Body of pancreas (tissue), 4 donors: ENCODE results near the gene BRAF. TPM values are rescaled to one million over a fixed set of nuclear protein-coding genes. Genes with fewer than 3 reads are reported as not detected.
"Not testable (repeated sequence)": the region's sequence is repeated elsewhere in the genome, so short reads cannot be mapped to it uniquely, and the experiment has no call there.

Experiments
- ATAC-seq: fragments of 150-250 bp; one replicate; pipeline ENCODE4 v1.9.1; 2016
- DNase-seq, 4 donors: peaks; one replicate each; pipeline ENCODE4 v3.0.0-alpha.2; 2019
- H3K27ac ChIP-seq, 4 donors: fragments of 200-600 bp; sonication (generic); 1 replicate in 3 of 4; 2 replicates in 1 of 4; pipeline versions ENCODE4 v1.5.1 to v1.6.1; 2016 to 2019; ENCODE audit warnings: mild to moderate bottlenecking in 1 of 4, mixed read lengths in 1 of 4, moderate library complexity in 1 of 4
- H3K27me3 ChIP-seq, 2 donors: fragments of 200-600 bp; sonication (generic); one replicate each; pipeline ENCODE4 v1.6.0; 2016; ENCODE audit warnings: mild to moderate bottlenecking in 1 of 2
- H3K36me3 ChIP-seq, 2 donors: fragments of 200-600 bp; sonication (generic); replicated peaks in 1 of 2; 2 replicates each; pipeline ENCODE4 v1.5.1; 2016; ENCODE audit warnings: low read depth in 2 of 2; ENCODE audit not compliant: insufficient read depth in 1 of 2
- H3K4me1 ChIP-seq: fragments of 200-600 bp; sonication (generic); one replicate; pipeline ENCODE4 v1.6.0; 2016
- H3K4me3 ChIP-seq, 2 donors: fragments of 200-600 bp; sonication (generic); 1 replicate in 1 of 2; 2 replicates in 1 of 2; pipeline ENCODE4 v1.5.1; 2016 to 2019
- H3K9me3 ChIP-seq, 3 donors: fragments of 200-600 bp; sonication (generic); 1 replicate in 2 of 3; 2 replicates in 1 of 3; pipeline ENCODE4 v1.5.1; 2016
- POLR2A ChIP-seq, 3 donors: fragments of 450-650 bp; IDR thresholded peaks; one replicate each; pipeline ENCODE4 v1.6.1; 2016; ENCODE audit warnings: antibody characterized with exemption in 3 of 3, mild to moderate bottlenecking in 2 of 3
- WGBS, 2 donors: methylation state at CpG; one replicate each; pipeline ENCODE4 v1.1.5; 2017; 5-methylcytosine and 5-hydroxymethylcytosine counted together
- intact Hi-C: fragments of 100-400 bp; cut with DNase I; formaldehyde crosslinking; loops from one replicate; pipeline ENCODE4 v1.15.1; 2023
- total RNA-seq, 2 donors: library from RNA; depleted of rRNA; stranded (reverse); fragments of >200 nt; gene quantifications; one replicate each; pipeline ENCODE4 v1.1.0, GENCODE V29; 2016
- TF ChIP-seq, protein P1 (sequence below), 7 experiments: fragments of 450-650 bp in 4 of 7; fragments of 200-600 bp in 3 of 7; sonication (generic) in 3 of 7; IDR thresholded peaks; one replicate each; pipeline ENCODE4 v1.5.1; 2016 to 2019; ENCODE audit warnings: antibody characterized with exemption in 7 of 7

The BRAF gene
- total RNA-seq, 2 donors from 2014 or later, result 41.9 to 51.1 TPM

DNA sequence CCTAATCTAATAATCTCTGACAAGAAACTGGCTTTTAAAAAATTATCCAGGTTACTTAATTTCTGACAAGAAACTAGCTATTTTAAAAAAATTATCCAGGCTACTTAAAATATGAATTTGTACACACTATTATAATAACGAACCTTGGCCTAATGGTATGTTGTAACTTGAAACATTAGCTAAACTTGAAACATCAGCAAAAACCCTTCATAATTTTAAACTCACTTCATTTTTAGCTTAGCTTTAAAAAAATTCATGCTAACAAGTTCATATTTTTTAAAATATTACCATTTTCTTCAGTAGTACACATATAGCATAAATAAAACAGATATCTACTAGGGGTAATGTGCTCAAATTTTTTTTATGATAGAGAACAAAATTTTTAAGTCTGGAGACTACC, 35.6 kb downstream of the BRAF start:
- no peak overlapping the region for H3K27ac ChIP-seq

DNA sequence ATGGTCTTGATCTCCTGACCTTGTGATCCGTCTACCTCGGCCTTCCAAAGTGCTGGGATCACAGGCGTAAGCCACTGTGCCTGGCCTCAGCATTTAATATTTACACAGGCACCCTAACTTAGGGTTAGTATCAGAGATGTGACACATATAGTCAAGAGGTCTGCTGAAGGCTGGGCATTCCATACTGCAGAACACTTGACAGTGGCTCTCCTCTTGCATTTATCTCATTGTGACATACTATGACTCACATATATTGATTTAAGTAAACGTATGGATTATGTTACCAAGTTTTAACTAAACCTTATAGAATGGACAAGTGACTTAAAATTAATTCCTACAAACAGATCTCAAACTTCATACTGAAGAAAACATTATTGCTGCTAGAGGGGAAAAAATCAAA, 36.6 kb downstream of the BRAF start:
- Histone ChIP-seq H3K4me3 (no peak overlapping the region), H3K9me3 (no peaks in the 10 kb centered on the region), H3K4me1 (peaks cover 39% of the 10 kb centered on the region), H3K36me3 (no peaks in the 10 kb centered on the region), H3K27me3 (no peaks in the 10 kb centered on the region), H3K27ac (no peak overlapping the region)
- TF ChIP-seq, protein P1, sequence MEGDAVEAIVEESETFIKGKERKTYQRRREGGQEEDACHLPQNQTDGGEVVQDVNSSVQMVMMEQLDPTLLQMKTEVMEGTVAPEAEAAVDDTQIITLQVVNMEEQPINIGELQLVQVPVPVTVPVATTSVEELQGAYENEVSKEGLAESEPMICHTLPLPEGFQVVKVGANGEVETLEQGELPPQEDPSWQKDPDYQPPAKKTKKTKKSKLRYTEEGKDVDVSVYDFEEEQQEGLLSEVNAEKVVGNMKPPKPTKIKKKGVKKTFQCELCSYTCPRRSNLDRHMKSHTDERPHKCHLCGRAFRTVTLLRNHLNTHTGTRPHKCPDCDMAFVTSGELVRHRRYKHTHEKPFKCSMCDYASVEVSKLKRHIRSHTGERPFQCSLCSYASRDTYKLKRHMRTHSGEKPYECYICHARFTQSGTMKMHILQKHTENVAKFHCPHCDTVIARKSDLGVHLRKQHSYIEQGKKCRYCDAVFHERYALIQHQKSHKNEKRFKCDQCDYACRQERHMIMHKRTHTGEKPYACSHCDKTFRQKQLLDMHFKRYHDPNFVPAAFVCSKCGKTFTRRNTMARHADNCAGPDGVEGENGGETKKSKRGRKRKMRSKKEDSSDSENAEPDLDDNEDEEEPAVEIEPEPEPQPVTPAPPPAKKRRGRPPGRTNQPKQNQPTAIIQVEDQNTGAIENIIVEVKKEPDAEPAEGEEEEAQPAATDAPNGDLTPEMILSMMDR (IDR thresholded peaks at IDR 0.05), result no peak
- TF ChIP-seq POLR2A (IDR thresholded peaks at IDR 0.05), result no peak
- ATAC-seq (no peak), DNase-seq (no peak)
- intact Hi-C loops, result no loop called here
- 88 to 93% methylated on average over 4 of the region's 4 CpGs for WGBS, 2 donors

More for the DNA sequence above, 35.6 kb downstream of the BRAF start:
- no peaks in the 10 kb centered on the region for H3K9me3 ChIP-seq
- H3K27me3 ChIP-seq, result no peaks in the 10 kb centered on the region
- no peaks in the 10 kb centered on the region for H3K36me3 ChIP-seq
- no peak for TF ChIP-seq POLR2A (IDR thresholded peaks at IDR 0.05)
- TF ChIP-seq, protein P1 (IDR thresholded peaks at IDR 0.05), result no peak
- 77 to 92% methylated on average over 1 of the region's 1 CpG for WGBS, 2 donors
- ATAC-seq, result no peak
- no peak for DNase-seq
- H3K4me3 ChIP-seq, result no peak overlapping the region
- intact Hi-C loops, result no loop called here
- H3K4me1 ChIP-seq, result peaks cover 33% of the 10 kb centered on the region

DNA sequence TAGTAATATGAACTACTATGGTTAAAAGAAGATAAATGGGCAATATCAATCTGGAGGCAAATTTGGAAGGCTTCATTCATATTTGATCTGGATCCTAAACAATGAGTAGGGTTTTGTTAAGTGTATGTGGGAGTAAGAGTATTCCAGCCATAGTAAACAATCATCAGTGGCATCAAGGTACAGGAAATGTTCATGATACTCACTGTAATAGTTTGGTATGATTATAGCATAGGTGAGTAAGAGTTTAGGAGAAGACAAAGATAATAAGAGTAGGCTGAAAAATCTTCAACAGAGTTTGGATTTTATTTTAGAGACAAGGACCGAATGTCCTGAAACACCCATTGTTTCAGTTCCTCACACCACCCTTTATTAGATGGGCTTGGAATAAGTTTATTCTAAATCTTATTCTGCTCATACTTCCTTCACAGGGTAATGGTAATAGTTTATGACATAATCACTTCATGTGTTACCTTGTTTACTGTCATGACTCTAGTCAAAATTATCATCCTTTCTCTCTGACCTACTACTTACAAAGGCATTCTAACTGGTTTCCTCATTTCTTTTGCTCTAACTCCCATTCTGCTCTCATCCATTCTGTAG, 38.9 kb downstream of the BRAF start:
- ATAC-seq (no peak), DNase-seq (no peak)
- peaks cover 44% of the 10 kb centered on the region for H3K4me1 ChIP-seq
- TF ChIP-seq, protein P1 (IDR thresholded peaks at IDR 0.05), result no peak
- no peak for TF ChIP-seq POLR2A (IDR thresholded peaks at IDR 0.05)
- H3K36me3 ChIP-seq, result no peaks in the 10 kb centered on the region
- 84 to 85% methylated on average over 1 of the region's 1 CpG for WGBS, 2 donors
- H3K9me3 ChIP-seq, result no peaks in the 10 kb centered on the region
- intact Hi-C loops, result no loop called here
- no peaks in the 10 kb centered on the region for H3K27me3 ChIP-seq
- no peak overlapping the region for H3K4me3 ChIP-seq
- no peak overlapping the region for H3K27ac ChIP-seq

DNA sequence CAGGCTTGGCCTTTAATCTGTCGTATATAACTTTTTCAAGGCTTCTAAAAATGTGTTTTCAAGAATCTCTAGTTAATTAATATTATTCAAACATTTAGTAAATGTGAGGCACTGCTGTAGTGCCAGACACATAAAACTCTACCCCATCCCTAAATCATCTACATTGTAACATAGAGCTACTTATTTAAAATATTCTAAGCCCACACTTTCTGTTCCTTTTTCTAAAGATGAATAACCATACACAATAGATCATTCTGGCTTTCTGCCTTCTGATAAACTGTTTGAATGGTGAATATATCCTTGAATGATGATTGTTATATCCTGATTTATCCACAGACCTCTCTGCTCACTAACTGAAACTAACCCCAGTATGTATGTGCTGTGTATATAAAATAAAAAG, 41.4 kb downstream of the BRAF start:
- no peak overlapping the region for H3K4me3 ChIP-seq
- H3K4me1 ChIP-seq, result peaks cover 29% of the 10 kb centered on the region
- no peaks in the 10 kb centered on the region for H3K27me3 ChIP-seq
- no peaks in the 10 kb centered on the region for H3K36me3 ChIP-seq
- no peaks in the 10 kb centered on the region for H3K9me3 ChIP-seq
- no peak for TF ChIP-seq POLR2A (IDR thresholded peaks at IDR 0.05)
- TF ChIP-seq, protein P1 (IDR thresholded peaks at IDR 0.05), result no peak
- no peak overlapping the region for H3K27ac ChIP-seq
- DNase-seq (no peak), ATAC-seq (no peak)
- intact Hi-C loops, result no loop called here
- WGBS, 2 donors, result 28 to 50% methylated on average over 1 of the region's 1 CpG

DNA sequence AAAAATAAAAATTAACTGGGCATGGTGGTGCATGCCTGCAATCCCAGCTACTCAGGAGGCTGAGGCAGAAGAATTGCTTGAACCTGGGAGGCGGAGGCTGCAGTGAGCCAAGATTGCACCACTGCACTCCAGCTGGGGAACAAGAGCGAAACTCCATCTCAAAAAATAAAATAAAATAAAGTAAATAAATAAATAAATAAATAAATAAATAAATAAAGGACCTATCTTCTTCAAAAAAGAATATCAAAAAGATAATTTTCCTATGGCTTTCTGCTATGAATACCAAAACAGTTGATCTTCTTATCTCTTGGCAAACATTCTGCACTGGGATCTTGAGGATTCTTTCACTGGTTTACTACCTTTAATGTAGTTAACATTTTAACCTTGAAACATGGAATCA, 41.9 kb downstream of the BRAF start:
- H3K4me1 ChIP-seq, result peaks cover 24% of the 10 kb centered on the region
- 92 to 100% methylated on average over 2 of the region's 2 CpGs for WGBS, 2 donors
- H3K36me3 ChIP-seq, DNase-seq, H3K27me3 ChIP-seq, H3K9me3 ChIP-seq, ATAC-seq, H3K27ac ChIP-seq, intact Hi-C loops, H3K4me3 ChIP-seq: not testable (repeated sequence)
